Mammary epithelial cell (primary cell): ENCODE measurements around the gene ERN1.

ENCODE experiments used
- CTCF ChIP-seq, 2 donors: IDR thresholded peaks in 1 of 2; conservative IDR thresholded peaks in 1 of 2; 2 replicates each; pipeline ENCODE4 v1.5.1; 2011 to 2012; ENCODE audit warnings: inconsistent platforms in 2 of 2, low read length in 2 of 2, mild to moderate bottlenecking in 2 of 2, control low read depth in 1 of 2, low read depth in 1 of 2; ENCODE audit not compliant: insufficient read depth in 1 of 2; ENCODE audit errors: extremely low read depth in 1 of 2
- EZH2 ChIP-seq: IDR thresholded peaks from 2 replicates; pipeline ENCODE4 v1.6.1; 2012; ENCODE audit warnings: low read length, inconsistent platforms, borderline replicate concordance

GRCh38 chr17:64085650-64086005 lies 44.3 kb downstream of the ERN1 start:
- TF ChIP-seq CTCF (conservative IDR thresholded peaks at IDR 0.05 in 1 of 2, IDR thresholded peaks at IDR 0.05 in 1 of 2; ENCODE audit: extremely low read depth in 1 of 2, insufficient read depth in 1 of 2, low read depth in 1 of 2, low read length in 2 of 2) (no peak), EZH2 (no peak)
